Measurements from ENCODE around the gene LRRC4B.
"Not testable (repeated sequence)": the region's sequence is repeated elsewhere in the genome, so short reads cannot be mapped to it uniquely, and the experiment has no call there.

Gene LRRC4B, protein sequence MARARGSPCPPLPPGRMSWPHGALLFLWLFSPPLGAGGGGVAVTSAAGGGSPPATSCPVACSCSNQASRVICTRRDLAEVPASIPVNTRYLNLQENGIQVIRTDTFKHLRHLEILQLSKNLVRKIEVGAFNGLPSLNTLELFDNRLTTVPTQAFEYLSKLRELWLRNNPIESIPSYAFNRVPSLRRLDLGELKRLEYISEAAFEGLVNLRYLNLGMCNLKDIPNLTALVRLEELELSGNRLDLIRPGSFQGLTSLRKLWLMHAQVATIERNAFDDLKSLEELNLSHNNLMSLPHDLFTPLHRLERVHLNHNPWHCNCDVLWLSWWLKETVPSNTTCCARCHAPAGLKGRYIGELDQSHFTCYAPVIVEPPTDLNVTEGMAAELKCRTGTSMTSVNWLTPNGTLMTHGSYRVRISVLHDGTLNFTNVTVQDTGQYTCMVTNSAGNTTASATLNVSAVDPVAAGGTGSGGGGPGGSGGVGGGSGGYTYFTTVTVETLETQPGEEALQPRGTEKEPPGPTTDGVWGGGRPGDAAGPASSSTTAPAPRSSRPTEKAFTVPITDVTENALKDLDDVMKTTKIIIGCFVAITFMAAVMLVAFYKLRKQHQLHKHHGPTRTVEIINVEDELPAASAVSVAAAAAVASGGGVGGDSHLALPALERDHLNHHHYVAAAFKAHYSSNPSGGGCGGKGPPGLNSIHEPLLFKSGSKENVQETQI

DNA sequence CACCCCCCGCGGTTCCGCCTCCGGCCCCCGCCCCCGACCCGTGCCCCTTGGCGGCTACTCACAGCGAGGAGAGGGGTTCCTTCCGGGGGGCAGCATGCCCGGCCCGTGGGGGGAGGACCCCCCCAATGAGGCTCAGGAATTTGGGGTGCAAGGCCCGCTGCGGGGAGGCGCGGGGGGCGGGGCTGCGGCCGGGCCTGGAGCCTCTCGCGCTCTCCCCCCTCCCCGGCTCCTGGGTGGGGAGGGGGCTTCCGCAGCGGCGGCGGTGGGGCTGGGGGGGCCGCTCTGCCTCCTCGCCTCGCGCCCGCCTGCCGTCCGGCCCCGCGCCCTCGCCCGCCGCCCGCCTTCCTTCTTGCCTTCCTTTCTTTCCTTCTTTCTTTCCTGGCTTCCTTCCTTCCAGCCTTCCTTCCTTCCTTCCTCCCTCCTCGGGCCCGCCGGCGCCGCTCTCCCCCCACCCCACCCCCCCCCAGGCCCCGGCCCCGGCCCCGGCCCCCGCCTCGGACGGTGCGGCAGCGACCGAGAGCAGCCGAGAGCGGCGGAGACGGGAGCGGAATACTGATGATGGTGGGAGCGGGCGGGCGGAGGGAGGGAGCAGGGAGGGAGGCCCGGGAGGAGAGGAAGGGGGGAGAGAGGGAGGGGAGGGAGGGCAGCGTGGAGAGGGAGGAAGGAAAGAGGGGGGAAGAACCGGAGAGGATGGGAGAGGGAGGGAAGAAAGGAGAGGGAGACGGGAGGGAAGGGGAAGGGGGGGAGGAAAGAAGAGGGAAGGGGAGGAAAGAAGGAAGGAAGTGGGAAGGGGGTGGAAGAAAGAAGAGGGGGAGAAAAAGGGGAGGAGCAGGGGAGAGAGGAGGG, at the start of gene LRRC4B:
TSS of gene LRRC4B (minus strand) at position 554 of the 846 bp plus-strand sequence. CDS start 19,597 bp downstream, outside the sequence.
- in situ Hi-C loops (cut with MboI; ENCODE audit: low pct_unique_long_range_greater_than_20kb, low sequenced_read_pairs, unreplicated experiment), result no loop called here
- DNase-seq (ENCODE audit: low spot score), result no peak
- TF ChIP-seq, protein P1, sequence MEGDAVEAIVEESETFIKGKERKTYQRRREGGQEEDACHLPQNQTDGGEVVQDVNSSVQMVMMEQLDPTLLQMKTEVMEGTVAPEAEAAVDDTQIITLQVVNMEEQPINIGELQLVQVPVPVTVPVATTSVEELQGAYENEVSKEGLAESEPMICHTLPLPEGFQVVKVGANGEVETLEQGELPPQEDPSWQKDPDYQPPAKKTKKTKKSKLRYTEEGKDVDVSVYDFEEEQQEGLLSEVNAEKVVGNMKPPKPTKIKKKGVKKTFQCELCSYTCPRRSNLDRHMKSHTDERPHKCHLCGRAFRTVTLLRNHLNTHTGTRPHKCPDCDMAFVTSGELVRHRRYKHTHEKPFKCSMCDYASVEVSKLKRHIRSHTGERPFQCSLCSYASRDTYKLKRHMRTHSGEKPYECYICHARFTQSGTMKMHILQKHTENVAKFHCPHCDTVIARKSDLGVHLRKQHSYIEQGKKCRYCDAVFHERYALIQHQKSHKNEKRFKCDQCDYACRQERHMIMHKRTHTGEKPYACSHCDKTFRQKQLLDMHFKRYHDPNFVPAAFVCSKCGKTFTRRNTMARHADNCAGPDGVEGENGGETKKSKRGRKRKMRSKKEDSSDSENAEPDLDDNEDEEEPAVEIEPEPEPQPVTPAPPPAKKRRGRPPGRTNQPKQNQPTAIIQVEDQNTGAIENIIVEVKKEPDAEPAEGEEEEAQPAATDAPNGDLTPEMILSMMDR (IDR thresholded peaks at IDR 0.05; ENCODE audit: extremely low read depth, insufficient read depth, missing control alignments), result no peak

- DNase-seq (ENCODE audit: low spot score); in situ Hi-C loops (cut with MboI; ENCODE audit: low pct_unique_long_range_greater_than_20kb, low sequenced_read_pairs, unreplicated experiment): not testable (repeated sequence)
Observed at GRCh38 chr19:50612504-50613404, 44.5 kb upstream of the LRRC4B start.

DNA sequence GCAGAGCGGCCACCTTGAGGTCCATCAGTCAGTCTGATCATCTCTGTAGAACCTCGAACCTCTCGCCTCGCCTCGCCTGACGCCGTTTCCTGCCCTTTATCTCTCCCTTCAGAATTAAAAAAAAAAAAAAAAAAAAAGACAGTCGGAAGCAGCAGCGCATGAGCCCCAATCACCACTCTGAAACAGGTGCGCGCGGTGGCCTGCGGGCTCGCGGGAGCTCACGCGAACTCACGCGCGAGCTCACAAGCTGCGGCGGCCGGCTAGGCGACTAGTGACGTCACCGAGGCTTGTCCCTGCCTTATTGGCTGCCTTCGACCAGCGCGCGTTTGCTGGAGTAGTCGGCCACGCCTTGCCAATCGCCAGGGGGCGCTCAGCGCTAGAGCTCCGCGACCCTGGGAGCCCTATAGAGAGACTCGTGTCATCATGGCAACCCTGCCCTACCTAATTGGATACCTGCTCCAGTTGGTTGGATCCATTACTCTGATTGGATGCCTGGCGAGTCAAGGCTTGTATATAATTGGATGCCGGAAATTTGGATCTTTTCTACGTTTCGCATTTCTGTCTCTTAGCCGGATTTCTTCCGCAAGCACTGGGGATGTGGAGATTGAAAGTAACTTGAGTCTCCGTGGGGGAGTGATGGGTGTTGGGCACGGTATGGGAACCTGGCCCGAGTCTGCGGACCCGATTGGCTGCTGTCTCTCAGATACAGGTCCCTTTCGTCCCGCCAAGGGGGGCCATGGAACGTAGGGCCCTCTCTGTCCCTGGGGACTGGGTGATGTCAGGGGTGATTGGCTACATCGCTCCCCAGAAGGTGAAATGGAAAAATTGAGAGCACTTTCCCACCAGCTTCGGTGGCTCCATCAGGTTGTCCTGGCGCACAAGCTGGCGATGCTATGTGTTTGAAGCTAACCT, 39.9 kb upstream of the LRRC4B start:
- peak; percentile 90 for DNase-seq (ENCODE audit: low spot score)
- in situ Hi-C loops (cut with MboI; ENCODE audit: low pct_unique_long_range_greater_than_20kb, low sequenced_read_pairs, unreplicated experiment), result no loop called here
- TF ChIP-seq, protein P1 (IDR thresholded peaks at IDR 0.05; ENCODE audit: extremely low read depth, insufficient read depth, missing control alignments), result peak; percentile 32

- no peak for DNase-seq (ENCODE audit: low spot score)
- in situ Hi-C loops (cut with MboI; ENCODE audit: low pct_unique_long_range_greater_than_20kb, low sequenced_read_pairs, unreplicated experiment), result no loop called here
- TF ChIP-seq, protein P1 (IDR thresholded peaks at IDR 0.05; ENCODE audit: extremely low read depth, insufficient read depth, missing control alignments), result no peak
Observed at GRCh38 chr19:50607388-50607787, 39.2 kb upstream of the LRRC4B start.

DNA sequence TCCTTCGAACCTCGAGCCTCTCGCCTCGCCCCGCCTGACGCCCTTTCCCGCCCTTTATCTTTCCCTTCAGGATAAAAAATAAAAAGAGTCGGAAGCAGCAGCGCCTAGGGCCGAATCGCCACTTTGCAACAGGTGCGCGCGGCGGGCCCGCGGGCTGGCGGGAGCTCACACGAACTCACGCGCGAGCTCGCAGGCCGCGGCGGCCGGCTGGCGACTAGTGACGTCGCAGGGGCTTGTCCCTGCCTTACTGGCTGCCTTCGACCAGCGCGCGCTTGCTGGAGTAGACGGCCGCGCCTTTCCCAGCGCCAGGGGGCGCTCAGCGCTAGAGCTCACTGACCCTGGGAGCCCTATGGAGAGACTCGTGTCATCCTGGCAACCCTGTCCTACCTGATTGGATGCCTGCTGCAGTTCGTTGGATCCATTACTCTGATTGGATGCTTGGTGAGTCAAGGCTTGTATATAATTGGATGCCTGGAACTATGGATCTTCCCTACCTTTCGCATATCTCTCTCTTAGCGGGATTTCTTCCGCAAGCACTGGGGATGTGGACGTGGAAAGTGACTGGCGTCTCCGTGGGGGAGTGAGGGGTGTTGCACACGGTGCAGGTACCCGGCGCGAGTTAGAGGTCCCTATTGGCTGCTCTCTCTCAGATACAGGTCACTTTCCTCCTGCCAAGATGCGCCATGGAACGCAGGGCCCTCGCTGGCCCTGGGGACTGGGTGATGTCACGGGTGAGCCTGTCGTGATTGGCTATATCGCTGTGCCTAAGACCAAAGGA, 38.0 kb upstream of the LRRC4B start:
- in situ Hi-C loops (cut with MboI; ENCODE audit: low pct_unique_long_range_greater_than_20kb, low sequenced_read_pairs, unreplicated experiment); DNase-seq (ENCODE audit: low spot score): not testable (repeated sequence)

GRCh38 chr19:50604264-50605073, 36.2 kb upstream of the LRRC4B start:
- DNase-seq (ENCODE audit: low spot score); in situ Hi-C loops (cut with MboI; ENCODE audit: low pct_unique_long_range_greater_than_20kb, low sequenced_read_pairs, unreplicated experiment): not testable (repeated sequence)

Data from GM13977 (cell line).